Measurements from ENCODE around the gene TMPRSS4.

The TMPRSS4 gene

DNA sequence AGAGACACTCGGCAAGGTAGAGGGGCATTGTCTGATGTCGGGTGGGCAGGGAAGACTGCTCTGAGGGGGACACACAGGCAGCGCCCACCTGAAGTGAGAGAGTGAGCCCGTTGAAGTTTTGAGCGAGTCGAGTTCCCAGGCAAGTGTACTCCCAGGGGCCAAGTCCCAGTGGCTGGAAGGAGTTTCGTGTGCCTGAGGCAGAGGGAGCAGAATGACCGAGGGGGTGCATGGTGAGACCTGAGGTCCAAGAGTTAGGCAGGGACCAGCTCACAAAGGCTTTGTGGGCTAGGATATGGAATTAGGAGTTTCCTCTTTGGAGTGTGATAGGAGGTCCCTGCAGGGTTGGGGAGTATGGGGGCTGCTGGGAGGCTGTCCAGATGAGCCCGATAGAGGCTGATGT lies 93.4 kb downstream of the TMPRSS4 start:
- FAIRE-seq = no peak
- no peak for DNase-seq (ENCODE audit: insufficient read length, low spot score)

DNA sequence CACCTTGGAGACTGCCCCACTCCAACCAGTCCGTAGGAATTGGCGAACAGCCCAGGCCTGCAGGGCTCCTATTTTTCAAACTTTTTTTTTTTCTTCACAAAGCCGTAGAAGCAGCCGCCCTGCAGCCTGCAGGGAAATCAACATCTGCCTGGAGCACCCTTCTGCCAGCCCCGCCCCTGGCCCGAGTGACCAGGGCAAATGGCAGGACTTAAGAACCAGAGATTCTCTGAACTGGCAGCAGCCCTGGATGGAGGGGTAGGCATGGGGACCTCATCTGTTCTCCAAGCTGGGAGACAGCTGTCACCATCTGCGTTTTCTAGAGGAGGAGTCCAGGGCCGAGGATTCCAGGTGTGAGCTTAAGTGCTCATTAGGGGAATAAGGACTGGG lies 94.0 kb downstream of the TMPRSS4 start:
- FAIRE-seq (no peak), DNase-seq (ENCODE audit: insufficient read length, low spot score) (no peak)
